ENCODE measurements around the gene QKI.

QKI gene

DNA sequence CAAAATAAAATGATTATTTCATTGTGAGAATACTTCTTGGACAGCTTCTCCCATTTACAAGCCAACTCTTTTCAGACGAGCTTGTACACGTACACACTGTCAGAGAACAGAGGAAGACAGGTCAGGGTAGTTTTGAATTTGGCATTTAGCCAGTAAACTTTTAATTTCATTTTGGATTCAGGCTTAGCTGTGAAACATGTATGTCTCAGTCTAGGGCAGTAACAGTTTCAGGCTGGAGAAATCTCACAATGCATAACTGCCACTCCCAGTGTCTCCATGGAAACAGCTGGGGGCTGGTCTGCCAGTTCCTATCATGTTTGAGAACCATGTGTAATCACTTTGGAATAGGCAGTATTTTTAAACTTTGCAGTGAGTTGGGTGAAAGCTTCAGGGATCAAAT lies 22.0 kb upstream of the QKI start:
- DNase-seq, result peak; percentile 73

DNA sequence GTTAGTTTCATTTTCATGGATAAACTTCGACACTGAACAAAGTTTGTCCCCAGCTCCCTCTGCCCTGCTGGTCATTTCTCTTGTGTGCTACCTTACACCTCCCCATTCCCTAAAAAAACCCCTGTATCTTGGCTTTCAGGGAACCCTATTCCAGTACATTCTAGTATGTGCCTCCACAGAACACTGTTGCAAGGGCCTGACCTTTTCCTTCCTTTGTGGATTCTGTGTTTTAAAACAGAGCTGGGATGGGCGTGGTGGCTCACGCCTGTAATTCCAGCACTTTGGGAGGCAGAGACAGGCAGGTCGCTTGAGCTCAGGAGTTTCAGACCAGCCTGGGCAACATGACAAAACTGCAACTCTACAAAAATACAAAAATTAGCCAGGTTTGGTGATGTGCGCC lies 20.6 kb upstream of the QKI start:
- DNase-seq, result no peak

DNA sequence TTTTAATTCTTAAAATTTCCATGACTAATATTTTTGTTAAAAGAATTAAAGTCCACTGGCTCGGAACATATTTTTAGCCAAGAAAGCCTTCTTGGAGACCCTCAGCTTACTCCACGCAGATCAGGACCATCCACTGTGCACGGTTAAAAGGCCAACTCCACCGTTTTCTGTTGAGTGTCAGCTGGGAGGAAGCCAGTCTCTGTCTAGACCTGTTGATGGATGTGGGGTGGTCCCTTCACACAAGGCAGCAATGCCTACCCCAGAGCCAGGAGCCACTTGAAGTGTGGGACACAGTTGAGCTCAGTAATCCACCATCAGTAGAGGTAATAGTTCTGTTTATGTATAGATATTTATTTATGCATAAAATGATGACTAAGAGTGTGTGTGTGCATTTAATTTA lies 19.9 kb upstream of the QKI start:
- no peak for DNase-seq

DNA sequence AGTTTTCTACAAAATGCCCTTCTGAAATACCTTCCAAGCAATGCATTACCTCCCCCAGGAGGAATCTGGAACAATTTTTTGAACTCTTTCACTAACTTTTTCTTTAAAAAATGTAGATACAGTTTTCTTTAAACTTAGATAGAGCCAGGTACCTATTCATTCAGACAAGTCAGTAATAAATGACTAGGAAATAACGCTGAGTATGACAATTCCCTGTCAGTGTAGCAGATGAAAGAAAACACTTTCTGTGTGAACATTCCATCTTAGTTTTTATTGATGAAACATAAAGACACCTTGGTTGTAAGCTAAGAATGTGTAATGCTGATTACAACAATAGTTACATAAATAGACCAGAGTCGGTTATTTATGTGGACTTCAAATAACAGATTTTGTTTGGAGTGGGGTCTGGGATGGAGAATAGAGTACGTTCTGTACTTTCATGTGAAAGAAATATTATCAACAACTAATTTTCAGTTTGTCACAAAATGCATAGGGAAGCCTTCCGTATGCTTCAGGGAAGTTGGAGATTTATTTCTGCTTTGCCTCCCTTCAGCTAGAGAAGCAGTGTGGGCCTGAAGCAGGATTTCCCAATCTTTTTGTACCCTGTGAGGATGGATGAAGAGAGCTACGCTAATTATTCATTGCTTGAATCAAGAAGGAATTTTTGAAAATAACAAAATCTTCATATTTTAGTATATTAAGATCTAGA lies 19.2 kb upstream of the QKI start:
- DNase-seq, result no peak

DNA sequence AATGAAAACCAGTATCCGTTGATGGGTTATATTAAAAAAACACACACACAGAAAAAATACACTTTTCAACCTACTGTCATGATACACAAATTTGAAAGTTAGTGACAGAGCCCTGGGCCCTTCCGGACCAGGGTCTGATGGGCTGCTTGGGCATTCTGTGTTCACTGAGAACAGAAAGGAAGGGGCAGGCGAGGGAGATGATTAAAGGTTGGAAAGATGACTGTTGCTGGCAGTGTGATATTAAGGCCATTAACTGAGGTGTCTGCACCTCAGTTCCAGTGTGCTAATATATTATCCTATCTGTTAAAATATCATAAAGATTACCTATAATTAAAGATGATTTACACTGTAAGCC lies 18.7 kb upstream of the QKI start:
- no peak for DNase-seq

DNA sequence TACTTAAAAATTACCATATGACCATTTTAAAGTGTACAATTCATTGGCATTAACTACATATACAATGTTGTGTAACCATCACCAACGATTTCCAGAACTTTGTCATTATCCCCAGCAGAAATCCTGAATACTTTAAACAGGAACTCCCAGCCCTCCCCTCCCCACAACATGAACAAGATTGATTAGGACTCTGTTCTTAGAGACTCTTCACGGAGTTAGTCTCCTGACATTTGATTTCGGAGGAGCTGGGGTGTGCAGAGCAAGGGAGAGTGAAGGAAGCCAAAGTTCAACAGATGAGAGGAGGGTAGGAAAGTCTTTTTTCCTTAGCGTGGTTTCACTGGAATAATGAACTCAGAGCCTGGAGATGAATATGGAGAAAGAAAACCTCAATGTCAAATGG lies 17.2 kb upstream of the QKI start:
- no peak for DNase-seq

DNA sequence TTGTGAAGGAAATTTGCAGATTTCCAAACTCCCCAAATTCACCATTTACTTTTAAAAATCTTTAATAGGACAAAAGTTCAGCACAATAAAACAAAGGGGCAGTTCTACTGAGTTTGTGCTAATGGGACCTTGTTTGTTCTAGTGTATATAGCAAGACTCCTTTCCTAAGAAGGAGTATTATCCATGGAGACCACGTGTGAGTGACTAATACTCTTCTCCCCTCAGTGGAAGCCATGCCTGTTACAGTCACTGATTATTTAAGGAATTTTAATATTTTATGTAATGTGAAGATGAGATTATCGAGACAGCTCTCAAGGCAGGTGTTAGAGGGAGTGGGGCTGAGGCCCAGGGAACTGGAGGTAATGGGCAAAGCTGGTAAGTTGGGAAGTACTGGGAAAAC lies 16.4 kb upstream of the QKI start:
- no peak for DNase-seq

DNA sequence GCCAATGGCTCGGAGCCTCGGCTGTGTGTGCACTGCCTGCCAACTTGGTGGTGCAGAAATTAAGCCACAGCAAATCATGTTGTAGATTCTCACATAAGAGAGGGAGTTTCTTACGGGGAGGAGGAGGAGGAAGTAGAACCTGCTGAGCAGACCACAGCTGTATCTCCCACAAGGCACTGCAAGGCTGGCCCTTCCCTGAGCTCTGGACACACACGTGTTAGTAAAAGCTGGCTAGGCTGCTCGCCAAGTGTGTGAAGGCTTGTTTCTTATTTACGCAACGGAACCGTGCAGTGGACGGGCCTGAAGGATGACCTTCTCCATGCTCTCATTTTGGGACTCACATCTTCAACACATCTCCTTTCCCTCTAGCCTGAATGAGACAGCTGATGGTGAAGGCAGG lies 15.7 kb upstream of the QKI start:
- peak; percentile 25 for DNase-seq

DNA sequence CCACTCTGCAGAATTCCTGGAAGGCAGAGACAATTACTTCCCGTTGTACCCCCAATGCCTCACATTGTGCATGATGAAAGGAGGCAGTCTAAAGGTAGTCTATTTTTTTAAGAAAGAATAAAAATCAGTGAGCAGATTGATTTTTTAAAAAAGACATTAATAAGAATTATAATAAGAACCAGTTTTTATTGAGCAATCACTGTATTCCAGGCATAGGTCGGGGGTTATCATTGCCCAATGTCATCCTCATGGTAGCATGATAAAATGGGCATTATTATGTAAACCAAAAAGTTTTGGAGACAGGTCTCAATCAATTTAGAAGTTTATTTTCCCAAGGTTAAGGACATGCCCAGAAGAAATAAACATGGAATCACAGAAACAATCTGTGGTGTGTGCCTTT lies 14.0 kb upstream of the QKI start:
- DNase-seq, result no peak

DNA sequence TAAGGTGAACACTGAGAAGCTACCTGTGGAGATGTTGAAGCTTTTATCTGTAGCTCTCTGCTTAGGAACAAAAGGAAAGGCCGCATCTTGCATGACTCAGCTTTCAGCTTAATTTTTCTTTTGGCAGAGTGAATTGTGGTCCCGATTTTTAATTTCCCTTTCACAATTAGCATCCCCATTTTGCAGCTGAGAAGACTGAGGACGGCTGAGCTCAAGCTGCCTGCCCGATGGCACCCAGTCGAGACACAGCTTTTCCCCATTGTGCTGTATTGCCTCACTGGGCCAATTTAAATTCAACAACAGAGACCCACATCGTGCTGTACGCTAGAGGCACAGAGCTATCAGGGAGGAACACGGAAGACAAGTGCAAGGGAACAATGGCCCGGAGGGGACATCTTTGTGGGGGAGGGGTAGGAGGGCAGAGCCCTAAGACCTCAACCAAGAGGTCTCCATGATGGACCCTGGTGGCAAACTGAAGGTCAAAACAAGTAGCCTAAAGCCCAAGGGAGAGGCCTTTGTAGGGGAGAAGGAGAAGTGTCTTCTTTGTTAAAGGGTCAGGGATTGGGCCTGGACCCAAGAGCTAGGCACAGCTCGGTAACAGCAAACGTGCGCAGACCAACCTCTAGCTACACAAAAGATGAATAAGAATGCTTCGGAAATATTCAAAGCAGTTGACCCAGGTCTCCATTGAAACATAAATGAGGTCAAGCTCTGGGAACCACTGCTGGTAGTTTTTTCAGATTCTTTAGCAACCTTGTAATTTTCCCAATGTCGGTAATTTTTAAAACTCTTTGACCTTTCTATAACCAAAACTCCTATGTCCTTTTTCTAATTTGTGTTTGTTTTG lies 13.3 kb upstream of the QKI start:
- no peak for DNase-seq

DNA sequence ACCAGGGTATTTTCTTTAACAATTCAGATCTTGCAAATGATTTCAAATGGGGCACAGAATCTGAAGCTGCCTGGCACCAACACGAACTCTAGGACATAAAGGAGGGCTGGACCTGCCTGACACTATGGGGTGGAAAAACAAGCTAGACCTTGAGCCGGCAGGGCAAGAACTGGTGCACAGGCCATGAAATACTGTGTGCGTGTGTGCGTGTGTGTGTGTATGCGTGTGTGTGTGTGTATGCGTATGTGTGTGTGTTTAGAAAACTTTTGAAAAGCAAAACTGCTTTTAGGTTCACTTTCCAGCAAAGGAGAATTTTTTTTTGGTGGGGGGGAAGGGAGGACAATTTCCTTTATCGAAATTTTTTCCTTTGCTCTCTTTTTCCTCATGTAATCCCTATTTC lies 11.9 kb upstream of the QKI start:
- DNase-seq, result no peak

DNA sequence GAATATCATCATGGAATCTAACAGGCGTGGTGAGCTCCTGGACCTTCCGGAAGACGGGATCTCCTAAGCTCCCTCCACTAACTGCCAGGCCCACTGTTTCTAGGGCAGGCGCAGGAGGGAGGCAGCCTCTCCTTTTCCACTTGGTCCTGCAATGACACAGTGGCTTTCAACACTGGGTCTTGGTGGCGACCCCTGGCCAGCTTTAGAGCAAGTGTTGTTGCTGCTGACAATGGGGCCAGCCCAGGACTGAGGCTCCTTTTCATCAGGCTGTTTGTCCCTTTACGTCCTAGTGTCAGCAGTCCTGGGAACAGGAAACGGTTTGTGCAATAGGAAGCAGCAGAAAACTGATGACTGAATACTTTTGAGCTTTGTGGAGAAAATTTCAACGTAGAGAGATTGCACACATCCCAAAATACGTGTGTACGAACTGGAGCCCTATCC lies 9.7 kb upstream of the QKI start:
- peak; percentile 40 for DNase-seq

DNA sequence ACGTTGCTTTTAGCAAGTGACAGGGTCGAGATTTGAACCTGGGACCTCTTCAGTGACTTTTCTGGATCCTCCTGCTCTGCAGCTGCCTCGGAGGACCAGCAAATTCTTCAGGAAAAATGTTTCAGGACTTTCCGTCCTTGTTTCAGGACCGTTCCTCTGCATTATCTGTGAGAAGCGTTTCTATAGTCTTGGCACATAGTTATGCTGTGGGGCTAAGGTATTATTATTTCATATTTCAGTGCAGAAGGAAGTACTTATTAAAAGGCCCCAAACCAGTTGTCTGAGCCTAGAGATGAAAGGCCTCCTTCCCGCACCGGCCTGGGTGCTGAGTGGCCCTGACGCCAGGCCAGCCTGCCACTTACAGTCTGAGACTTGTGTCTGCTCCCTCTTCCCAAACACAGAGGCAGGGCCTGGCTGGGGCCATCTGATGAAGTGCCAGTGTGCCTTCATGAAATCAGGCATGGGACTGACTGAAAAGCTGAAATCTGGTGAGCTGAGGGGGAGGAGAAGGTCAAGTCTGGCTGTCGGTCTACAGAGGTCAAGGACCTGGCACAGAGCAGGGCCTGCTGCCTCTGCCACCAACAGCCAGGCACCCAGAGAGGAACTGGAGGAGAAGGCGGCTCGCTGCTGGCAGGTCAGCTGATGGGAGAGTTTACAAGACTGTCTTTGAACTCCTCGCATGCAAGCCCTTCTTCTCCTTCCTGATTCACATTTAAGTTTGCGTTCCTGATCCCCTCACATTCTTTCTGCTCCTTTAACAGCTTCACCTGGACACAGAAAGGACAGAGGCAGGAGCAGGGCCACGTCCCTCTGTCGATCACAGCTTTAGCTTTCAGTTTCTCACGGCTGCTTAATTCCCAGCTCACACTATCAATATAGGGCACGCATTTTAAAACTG lies 8.9 kb upstream of the QKI start:
- DNase-seq, result peak; percentile 61

DNA sequence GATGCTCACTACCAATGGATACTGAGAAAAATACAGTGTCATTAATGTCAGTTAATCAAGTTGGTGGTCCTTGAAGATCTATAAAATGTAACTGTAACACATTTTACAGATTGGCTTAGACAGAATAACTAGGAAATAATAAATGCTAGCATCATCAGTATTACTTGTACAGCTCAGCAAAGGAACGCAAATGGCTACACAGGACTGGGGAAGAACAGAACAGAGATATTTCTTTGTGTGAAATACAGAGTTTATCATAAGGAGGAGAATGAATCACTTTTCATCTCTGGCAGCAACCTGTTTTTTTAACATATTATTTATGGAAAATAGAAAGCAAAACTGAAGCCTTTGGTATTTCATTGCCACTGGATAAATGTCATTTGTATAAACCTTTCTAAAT lies 8.2 kb upstream of the QKI start:
- no peak for DNase-seq

DNA sequence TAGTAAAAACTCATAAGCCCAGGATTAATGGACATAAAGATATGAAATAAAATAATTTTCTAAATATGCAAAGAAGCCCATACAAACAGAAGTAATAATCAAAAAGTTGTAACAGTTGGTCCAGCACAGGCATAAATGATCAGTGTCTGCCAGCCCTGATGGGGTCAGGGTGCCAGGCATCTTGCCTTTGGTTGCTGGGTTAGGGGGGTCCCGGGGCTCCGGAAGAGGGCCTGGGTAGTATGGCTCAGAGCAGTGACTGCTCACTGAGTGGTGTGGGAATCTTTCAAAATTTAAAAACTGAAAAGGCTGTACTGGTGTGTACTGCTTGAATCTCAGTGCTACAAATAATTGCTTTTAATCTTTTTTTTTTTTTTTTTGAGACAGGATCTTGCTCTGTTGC lies 7.7 kb upstream of the QKI start:
- DNase-seq, result no peak

DNA sequence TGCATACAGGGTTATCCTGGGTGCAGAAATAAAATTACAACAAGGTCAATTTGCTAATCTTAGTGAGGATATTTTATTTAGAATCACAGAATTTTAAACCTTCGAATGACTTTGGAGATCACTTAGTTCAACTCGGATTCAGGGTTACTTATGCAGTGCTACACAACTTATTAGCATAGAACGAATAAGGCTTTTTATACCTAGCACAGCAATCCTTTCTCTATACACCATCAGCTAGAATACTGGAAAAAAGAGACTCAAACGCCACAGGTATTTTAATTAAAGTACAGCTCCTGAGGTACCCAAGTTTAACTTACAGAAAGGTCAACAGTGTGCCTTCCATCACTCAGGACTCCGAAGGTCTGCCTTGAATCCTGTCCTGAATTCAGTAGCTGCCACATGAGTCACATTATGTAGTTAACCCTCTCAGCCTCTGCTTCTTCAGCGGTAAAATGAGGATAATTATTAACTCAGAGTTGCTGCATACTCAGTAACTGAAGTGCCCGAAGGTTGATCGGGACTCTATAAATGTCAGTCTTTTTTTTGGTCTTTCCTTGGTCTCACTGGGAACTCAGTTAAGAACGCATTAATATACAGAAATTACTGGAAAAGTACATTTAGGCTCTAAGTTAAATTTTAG lies 6.0 kb upstream of the QKI start:
- DNase-seq, result no peak

DNA sequence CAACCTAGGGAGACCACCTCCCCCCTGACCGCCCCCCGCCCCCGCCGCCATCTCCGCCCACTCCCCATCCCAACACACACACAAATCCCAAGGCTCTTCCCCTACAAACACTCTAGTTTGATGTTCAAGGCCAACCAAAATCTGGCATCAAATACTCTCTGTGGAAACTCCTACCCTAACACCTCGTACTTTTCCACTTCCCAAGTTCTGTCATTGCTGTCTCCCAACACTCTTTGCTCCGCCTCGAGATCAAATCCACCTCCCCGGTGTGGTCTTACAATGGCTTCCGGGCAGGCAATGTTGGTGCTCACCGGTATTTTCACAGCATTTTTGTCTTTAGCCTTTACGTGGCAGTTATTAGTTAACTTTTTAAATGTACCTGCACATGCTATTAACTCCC lies 4.8 kb upstream of the QKI start:
- no peak for DNase-seq

DNA sequence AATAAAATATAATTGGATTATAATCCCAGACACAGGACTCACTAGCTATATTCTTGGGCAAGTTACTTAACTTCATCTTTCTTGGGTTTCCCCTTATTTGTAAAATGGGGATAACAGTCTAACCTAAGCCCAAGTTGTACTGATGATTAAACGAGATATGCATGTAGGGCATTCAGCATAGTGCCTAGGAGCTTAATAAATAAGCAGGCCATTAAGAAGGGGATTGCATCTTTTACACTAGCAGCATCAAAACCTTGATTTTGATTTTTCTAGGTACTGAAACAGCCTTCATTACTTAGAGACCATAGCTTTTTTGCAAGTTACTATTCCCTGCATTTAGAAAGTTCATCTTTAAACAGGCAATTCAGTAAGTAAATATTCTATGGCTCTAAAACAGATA lies 2.2 kb upstream of the QKI start:
- DNase-seq, result peak; percentile 39

DNA sequence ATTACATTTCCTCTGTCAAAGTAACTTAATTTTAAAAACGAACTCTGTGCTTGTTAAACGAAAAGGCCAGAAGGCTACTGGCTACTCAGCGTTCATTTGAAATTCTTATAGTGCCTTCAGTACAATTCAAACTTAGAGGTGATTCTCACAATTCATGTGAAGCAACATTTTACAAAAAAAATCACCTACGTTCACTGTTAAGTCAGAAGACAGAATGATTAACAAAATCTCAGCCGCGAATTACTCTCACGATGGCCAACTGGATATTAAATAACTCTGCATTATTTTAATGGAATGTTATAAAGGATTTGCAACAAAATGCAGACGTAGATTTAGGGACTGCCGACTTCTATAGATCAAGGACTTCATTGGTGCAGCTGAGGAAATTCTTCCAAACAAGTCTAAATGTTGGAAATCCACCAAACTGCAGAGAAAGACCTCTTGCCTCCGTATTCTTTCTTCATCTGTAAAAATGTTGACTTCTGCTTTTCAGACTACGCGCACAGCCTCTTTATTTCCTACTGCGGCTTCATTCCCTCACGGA lies 1.6 kb upstream of the QKI start:
- DNase-seq, result no peak

DNA sequence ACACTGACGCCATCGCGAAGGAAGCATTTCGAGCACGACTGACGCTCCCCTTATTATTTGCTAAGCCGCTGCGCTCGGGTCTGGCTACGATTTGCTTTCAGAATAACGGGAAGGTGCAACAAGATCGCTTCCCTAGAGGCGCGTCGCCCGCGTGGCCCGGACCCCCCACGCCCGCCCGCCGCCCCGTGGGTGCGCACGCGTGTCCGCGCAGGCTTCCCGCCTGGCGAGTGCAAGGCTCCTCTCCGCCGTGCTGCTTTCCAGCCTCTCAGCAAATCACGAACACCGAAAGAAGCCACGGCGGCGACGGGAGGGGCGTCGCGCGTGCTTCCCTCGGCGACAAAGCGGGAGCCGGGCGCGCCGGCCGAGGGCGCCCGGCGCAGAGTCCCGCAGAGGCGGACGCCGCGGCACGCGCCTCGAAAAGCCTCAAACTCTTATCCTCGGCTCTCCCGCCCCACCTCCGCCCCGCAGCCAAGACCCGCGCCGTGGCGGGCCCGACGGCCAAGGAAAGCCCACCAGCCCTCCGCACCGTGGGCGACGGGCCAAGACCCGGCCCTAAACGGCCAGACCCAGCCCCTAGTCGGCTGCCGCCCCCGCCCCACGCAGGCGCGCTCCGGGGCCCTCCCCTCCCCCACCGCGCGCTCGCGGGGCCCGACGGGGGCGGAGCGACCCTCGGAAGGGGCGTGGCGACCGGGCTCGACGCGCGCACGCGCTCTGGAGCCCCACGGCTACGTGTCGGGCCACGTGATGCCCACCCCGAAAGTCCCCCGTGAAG lies 987 bp upstream of the QKI start:
- DNase-seq, result peak; percentile 89

DNA sequence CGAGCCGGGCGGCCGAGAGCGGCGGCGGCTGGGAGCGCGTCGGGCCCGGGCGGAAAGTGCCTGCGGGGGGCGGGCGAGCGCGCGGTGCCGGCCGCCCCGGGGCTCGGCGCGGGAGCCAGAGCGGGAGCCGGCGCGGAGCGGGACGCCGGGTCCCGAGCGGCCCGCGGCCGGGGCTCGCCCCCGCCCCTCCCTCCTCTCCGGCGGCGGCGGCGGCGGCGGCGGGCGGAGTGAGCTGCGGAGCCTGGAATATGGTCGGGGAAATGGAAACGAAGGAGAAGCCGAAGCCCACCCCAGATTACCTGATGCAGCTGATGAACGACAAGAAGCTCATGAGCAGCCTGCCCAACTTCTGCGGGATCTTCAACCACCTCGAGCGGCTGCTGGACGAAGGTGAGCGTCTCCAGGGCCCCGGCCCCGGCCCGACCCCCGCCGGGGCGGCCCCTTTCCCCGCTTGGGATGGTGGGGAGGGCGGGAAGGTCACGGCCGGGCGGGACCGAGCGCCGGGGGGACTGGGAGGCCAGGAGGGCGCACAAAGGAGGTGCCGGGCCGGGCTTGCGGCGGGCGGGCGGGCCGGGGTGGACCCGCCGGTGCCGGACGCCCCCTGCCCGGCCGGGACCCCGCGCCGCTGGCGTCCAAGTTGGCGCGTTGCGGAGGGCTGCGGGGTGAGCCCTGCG lies 565 bp downstream of the QKI start:
- DNase-seq, result peak; percentile 46
